SJSA1 (cell line): ENCODE results near the gene SELENON. TPM values are rescaled to one million over a fixed set of nuclear protein-coding genes. Genes with fewer than 3 reads are reported as not detected.

Experiments used
- DNase-seq, 2 experiments: peaks; one replicate each; pipeline ENCODE4 v3.0.0-alpha.2; 2015 to 2020; ENCODE audit warnings: low spot score in 2 of 2, low read depth in 1 of 2
- H3K27ac ChIP-seq: fragments of 250-450 bp; sonication (Bioruptor Pico); 2 replicates; pipeline ENCODE4 v1.5.1; 2020; ENCODE audit warnings: mild to moderate bottlenecking, moderate library complexity
- H3K27me3 ChIP-seq: fragments of 250-450 bp; sonication (Bioruptor Pico); replicated peaks from 2 replicates; pipeline ENCODE4 v1.5.1; 2020; ENCODE audit warnings: mild to moderate bottlenecking, moderate library complexity
- H3K36me3 ChIP-seq: fragments of 250-450 bp; sonication (Bioruptor Pico); 2 replicates; pipeline ENCODE4 v1.5.1; 2020; ENCODE audit warnings: mild to moderate bottlenecking
- H3K4me1 ChIP-seq: fragments of 250-450 bp; sonication (Bioruptor Pico); replicated peaks from 2 replicates; pipeline ENCODE4 v1.6.1; 2021; ENCODE audit warnings: mild to moderate bottlenecking
- H3K4me3 ChIP-seq: fragments of 250-450 bp; sonication (Bioruptor Pico); 2 replicates; pipeline ENCODE4 v1.5.1; 2020; ENCODE audit warnings: mild to moderate bottlenecking
- H3K9me3 ChIP-seq: fragments of 250-450 bp; sonication (Bioruptor Pico); replicated peaks from 2 replicates; pipeline ENCODE4 v1.5.1; 2020; ENCODE audit warnings: mild to moderate bottlenecking
- total RNA-seq: library from RNA; depleted of rRNA; stranded (reverse); fragments of >200 nt; shearing (Covaris generic); gene quantifications from 2 replicates; pipeline ENCODE4 v1.2.3, GENCODE V29; 2014

SELENON gene
- total RNA-seq, 1 experiment from 2014 or later: 26.0 TPM

DNA sequence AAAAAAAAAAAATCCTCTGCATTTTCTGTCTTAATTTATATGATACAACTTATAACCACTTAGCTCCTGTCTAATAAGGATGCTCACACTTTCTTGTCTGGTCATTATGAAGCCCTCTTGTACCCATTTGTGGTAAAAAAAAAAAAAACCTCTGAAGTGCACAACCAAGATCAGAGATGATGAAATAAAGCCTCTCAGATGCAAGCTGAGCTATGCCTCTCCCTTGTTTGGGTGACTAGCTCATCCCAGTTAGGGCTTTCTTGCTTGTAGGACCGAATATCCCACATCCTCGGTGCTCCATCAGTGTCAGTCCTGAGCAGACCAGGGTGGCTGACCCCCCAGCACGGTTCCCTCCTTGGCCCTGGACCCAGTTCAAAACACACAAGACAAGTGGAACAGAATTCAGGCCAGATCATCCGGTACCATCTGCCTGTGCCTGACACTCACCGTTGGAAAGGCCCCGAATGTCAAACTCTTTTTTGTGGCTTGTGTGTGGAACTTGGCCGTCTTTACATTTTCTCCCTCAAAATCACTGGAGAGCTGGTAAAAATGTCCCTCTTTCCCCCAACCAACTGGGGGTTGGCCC is 6.3 kb upstream of the SELENON start:
- Histone ChIP-seq H3K4me1 (no peaks in the 10 kb centered on the region), H3K36me3 (no peaks in the 10 kb centered on the region), H3K4me3 (no peak overlapping the region), H3K27me3 (no peaks in the 10 kb centered on the region), H3K27ac (no peak overlapping the region), H3K9me3 (no peaks in the 10 kb centered on the region)
- no peak for DNase-seq

DNA sequence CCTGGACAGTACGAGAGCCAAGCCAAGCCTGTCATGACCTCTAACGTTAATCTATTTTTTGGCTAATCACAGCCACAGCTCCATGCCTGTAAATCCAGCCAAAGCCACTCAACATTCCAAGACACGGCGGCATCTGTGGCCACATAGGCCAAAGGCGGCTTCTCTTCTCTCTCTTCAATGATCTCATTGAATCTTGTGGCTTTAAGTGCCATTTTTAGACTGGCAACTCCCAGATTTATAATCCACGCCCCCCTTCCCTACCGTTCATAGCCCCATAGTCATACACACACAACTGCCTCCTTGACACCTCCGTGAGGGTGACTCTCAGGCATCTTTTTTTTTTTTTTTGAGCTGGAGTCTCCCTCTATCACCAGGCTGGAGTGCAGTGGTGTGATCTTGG is 5.7 kb upstream of the SELENON start:
- H3K36me3 ChIP-seq: no peaks in the 10 kb centered on the region
- no peaks in the 10 kb centered on the region for H3K27me3 ChIP-seq
- H3K9me3 ChIP-seq: no peaks in the 10 kb centered on the region
- no peaks in the 10 kb centered on the region for H3K4me1 ChIP-seq
- no peak overlapping the region for H3K27ac ChIP-seq
- no peak overlapping the region for H3K4me3 ChIP-seq
- no peak for DNase-seq

DNA sequence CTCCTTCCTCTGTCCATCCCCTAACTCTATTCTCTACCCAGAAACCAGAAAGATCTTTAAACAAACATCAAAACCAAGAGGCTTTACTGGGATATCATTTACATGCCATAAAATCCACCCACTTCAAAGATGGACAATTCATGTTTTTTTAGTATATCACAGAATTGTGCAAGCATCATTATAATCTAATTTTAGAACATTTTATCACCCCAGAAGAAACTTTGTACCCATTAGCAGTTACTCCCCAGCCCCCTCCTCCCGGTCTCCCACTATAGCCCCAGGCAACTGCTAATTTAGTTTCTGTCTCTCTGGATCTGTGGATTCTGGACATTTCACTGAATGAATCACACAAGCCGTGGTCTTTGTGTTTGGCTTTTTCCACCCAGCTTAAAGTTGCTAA is 4.8 kb upstream of the SELENON start:
- H3K27ac ChIP-seq: no peak overlapping the region
- no peaks in the 10 kb centered on the region for H3K27me3 ChIP-seq
- DNase-seq: no peak
- no peaks in the 10 kb centered on the region for H3K36me3 ChIP-seq
- H3K4me1 ChIP-seq: peaks cover 5% of the 10 kb centered on the region
- no peaks in the 10 kb centered on the region for H3K9me3 ChIP-seq
- H3K4me3 ChIP-seq: no peak overlapping the region

DNA sequence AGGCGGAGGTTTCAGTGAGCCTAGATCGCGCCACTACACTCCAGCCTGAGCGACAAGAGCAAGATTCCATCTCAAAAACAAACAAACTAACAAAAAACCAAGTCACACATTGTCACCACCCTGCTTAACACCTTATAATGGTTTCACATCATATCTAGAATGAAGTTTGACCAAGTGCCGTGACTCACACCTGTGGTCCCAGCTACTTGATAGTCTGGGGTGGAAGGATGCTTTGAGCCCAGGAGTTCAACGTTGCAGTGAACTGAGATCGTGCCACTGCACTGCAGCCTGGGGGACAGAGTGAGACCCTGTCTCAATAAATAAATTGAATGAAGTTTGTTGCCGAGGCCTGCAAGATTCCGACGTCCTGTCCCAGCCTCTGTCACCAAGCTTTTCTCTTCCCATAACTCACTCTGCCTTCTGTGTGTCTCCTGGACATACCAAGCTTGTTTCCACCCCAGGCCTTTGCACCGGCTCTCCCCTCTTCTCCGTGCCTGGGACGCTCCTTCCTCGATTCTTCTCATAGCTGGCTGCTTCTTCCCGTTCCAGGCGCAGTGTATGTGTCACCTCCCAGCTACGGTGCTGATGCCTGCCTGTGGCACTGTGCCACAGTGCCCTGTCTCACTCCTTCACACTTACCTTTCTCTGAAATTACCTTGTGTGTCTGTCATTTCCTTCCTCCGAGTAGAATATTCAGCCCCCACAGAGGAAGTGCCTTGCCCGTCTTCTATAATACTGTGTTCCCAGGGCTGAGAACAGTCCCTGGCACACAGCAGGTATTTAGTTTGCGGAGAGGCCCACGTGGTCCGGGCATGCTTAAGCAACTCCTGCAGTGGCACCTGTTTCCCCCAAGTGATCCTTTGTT is 3.8 kb upstream of the SELENON start:
- H3K4me1 ChIP-seq: peaks cover 11% of the 10 kb centered on the region
- no peak overlapping the region for H3K27ac ChIP-seq
- H3K36me3 ChIP-seq: no peaks in the 10 kb centered on the region
- H3K9me3 ChIP-seq: no peaks in the 10 kb centered on the region
- no peak overlapping the region for H3K4me3 ChIP-seq
- no peak for DNase-seq
- H3K27me3 ChIP-seq: no peaks in the 10 kb centered on the region

DNA sequence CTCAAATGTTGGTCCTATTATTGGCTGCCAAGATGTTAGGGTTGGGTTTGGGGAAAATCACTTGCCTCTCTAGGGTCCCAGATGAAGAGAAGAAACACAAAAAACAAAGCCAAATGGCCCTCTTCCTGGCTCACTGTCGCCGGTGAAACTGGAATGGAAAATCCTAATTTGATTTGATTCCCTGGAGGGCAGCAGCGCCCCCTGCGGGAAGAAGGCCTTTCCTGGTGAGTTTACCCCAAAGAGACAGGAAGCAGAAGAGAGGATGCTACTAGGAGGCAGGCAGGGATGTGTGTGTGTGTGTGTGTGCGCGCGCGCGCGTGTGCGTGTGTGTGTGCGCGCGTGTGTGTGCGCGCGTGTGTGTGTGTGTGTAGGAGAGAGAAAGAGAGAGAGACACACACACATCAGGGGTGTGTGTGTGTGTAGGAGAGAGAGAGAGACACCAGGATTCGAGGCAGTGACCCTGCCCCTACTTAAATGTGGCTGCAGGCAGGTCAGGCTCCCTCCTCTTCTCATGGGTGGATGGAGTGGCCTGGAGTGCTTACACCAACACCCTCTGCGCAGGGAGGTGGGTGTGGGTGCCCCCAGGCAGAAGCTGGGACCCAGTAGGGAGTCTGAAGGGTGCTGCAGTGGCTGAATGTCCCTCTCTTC is 3.1 kb upstream of the SELENON start:
- Histone ChIP-seq H3K27ac (no peak overlapping the region), H3K27me3 (no peaks in the 10 kb centered on the region), H3K4me1 (peaks cover 11% of the 10 kb centered on the region), H3K9me3 (no peaks in the 10 kb centered on the region), H3K36me3 (no peaks in the 10 kb centered on the region), H3K4me3 (no peak overlapping the region)
- peak; percentile 60 to 75 for DNase-seq

DNA sequence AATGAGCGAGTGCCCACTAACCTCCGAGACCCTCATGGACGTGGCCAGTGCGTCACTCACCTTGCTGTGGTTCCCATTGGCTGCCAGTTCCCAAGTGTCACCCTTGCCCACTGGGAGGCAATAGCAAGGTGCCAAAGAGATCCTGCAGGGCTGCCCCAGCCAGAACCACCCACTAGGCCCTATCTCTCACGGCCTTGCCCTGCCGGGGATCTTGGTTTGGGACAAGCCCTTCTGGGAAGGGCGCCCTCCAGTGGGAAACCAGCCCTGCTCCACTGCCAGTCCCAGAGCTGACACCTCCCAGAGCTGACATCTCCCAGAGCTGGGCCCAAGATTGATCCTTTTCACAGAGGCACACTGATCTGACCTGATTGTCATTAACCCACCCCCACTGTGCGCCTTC is 2.1 kb upstream of the SELENON start:
- Histone ChIP-seq H3K36me3 (peaks cover 2% of the 10 kb centered on the region; the same call in 1 of the 2 replicates), H3K9me3 (no peaks in the 10 kb centered on the region), H3K27ac (no peak overlapping the region), H3K27me3 (no peaks in the 10 kb centered on the region), H3K4me3 (no peak overlapping the region), H3K4me1 (peaks cover 11% of the 10 kb centered on the region)
- DNase-seq: no peak

DNA sequence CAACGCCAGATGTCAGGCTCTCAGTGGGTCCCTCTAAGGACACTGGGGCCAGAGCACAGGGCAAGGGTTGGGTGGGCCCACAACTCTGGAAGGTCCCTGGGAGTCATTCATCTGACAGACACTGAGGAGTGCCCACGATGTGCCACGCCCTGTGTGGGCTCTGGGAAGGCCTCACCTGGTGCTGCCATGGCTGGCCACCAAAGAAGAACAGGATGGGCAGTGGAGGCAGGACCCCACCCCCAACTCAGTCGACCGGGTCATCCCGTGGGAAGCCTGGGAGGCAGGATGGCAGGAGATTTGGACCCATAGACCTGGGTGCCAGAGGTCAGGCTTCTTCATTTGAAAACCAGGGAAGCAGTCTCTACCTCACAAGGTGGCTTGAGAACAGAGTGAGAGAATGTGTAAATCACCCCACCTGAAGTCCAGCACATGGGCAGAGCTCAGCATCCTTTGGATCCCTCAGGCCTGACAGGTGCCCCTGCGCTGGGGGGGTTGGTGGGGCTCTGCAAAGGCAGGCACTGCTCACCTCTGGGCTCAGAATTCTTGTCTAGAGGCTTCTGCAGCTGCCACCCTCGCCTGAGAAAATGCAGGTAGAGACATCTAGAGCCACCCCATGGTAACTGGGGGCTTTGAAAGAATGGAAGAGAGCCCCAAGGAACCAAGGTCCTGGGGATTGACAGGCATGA is 1.2 kb upstream of the SELENON start:
- H3K4me3 ChIP-seq: no peak overlapping the region
- H3K9me3 ChIP-seq: no peaks in the 10 kb centered on the region
- H3K4me1 ChIP-seq: peaks cover 11% of the 10 kb centered on the region
- H3K27me3 ChIP-seq: no peaks in the 10 kb centered on the region
- no peak for DNase-seq
- peaks cover 3% of the 10 kb centered on the region; the same call in 1 of the 2 replicates for H3K36me3 ChIP-seq
- H3K27ac ChIP-seq: no peak overlapping the region

DNA sequence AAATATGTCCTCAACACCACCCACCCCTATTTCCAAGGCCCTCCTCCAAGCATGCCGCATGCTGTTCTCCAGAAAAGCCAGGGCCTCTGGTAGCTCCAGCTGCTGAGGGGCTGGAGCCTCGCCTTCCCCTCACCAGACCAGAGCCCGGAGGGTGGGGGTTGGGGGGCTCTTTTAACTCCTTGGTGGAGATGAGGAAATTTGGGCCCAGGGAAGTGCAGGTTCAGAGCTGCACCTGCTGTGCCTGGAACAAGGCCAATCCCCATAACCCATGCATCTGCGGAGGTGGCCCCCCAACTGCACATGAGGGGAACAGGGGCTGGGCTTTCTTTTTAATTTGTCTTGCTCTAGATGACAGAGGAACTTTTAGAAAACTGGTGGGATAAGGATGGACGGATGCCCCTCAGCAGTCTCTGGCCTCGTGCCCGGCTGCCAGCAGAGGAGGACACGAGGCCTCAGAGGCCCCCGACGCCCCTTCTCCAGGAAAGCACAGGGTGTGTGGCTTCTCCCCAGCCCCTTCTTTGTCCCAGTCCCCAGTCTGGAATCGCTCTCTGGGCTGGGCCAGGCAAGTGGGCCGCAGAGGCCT is 550 bp upstream of the SELENON start:
- H3K27ac ChIP-seq: peak overlapping the region; percentile 46; the same call in 1 of the 2 replicates
- DNase-seq: peak in 1 of 2 experiments; percentile 51
- peaks cover 6% of the 10 kb centered on the region; the same call in 1 of the 2 replicates for H3K36me3 ChIP-seq
- no peaks in the 10 kb centered on the region for H3K9me3 ChIP-seq
- peak overlapping the region; percentile 44 for H3K4me3 ChIP-seq
- no peaks in the 10 kb centered on the region for H3K27me3 ChIP-seq
- peaks cover 14% of the 10 kb centered on the region for H3K4me1 ChIP-seq

DNA sequence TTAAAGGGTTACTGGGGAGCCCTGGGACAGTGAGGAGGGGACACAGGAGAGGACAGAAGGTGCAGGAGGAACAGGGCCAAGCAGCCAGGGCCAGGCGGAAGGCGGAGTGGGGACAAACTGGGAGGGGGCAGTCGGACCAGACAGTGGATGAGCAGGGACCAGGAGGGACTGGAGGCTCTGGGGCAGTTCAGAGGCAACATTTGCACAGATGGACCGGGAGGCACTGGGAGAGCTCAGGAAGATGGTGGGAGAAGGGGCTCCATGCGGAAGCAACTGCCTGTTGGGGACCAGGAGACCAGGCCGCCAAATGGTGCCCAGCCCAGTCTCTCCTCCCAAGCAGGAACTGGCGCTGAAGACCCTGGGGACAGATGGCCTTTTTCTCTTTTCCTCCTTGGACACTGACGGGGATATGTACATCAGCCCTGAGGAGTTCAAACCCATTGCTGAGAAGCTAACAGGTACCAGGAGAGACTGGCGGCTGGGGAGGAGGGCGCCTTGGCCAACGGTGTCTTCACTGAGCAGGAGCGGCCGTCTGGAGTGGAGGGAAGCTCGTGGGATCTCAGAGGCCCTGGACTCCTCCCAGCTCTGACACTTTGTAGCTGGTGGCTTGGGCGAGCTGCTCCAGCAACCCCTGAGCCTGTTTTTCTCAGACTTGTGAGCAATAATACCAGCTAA is 847 bp downstream of the SELENON start:
- Histone ChIP-seq H3K4me1 (peaks cover 14% of the 10 kb centered on the region), H3K36me3 (peaks cover 17% of the 10 kb centered on the region), H3K4me3 (peak overlapping the region; percentile 44), H3K27ac (no peak overlapping the region), H3K9me3 (no peaks in the 10 kb centered on the region), H3K27me3 (no peaks in the 10 kb centered on the region)
- DNase-seq: peak in 1 of 2 experiments; percentile 7

DNA sequence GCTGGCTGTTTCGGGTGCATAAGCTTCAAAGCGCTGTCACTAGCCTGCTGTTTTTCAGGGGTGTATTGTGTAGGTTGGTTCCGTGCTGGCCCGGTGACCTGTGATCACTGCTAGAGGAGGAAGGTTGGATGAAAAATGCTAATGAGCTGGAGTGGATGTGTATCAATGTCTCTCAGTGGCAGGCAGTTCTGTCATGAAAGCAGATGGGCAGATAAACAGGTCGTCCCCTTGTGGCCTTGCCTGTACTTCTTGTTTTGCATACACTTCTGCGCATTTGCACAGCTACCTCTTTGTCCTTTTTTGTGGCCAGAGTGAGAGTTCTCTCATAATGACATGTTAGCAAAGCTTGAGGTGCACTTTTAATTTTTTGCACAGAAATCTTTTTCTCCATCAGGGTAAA is 2.9 kb downstream of the SELENON start:
- DNase-seq: no peak
- Histone ChIP-seq H3K9me3 (no peaks in the 10 kb centered on the region), H3K4me1 (peaks cover 14% of the 10 kb centered on the region), H3K36me3 (peaks cover 23% of the 10 kb centered on the region), H3K4me3 (no peak overlapping the region), H3K27me3 (no peaks in the 10 kb centered on the region), H3K27ac (no peak overlapping the region)

DNA sequence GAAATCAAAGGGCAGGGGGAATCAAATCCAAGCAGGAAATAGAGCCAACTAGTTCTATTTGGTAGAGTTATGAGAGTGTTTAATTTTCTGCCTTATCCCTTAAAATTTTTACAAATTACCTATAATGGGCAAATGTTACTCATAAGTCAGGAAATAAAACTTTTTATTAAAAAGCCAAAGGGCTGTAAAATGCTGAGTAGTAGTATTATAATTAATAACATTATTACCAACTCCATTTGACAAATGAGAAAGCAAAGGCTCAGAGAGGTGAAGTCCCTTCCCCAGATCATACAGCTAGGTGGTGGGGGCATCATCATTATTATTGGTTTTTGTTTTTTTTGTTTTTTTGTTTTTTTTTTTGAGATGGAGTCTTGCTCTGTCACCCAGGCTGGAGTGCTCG is 3.4 kb downstream of the SELENON start:
- peaks cover 14% of the 10 kb centered on the region for H3K4me1 ChIP-seq
- no peak overlapping the region for H3K27ac ChIP-seq
- no peak for DNase-seq
- no peak overlapping the region for H3K4me3 ChIP-seq
- peaks cover 23% of the 10 kb centered on the region for H3K36me3 ChIP-seq
- H3K9me3 ChIP-seq: no peaks in the 10 kb centered on the region
- no peaks in the 10 kb centered on the region for H3K27me3 ChIP-seq

DNA sequence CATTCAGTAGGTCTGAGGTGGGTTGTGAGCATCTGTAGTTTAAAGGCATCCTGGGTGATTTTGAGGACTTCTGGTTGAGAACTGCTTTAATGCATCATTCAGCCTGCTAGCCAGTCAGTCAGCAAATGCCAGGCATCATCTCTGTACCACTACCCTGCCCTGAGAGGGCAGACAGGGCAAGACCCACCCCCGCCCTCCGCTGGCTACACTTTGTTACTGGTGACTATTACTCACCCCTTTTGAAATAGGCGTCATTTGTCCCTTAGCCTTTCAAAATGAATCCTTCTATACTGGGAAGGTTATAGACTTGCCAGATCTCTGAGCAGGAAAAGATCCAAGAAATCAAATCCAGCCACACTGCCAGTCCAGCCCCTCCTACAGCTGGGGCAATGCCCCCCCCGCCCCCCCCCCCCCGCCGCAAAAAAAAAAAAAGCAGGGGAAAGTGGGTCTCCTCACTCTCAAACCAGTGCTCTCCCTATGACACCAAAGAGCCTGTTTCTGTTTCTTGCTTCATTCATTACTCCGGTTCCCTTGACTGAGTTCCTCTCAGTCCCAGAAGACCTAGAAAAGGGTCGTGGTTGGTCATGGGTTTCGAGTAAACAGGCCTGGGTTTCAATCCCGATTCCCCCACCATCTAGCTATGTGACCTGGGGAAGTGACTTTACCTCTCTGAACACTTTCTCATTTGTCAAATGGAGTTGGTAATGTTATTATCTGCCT is 4.4 kb downstream of the SELENON start:
- no peak for DNase-seq
- Histone ChIP-seq H3K9me3 (no peaks in the 10 kb centered on the region), H3K27ac (no peak overlapping the region), H3K4me3 (no peak overlapping the region), H3K27me3 (no peaks in the 10 kb centered on the region), H3K36me3 (peaks cover 31% of the 10 kb centered on the region), H3K4me1 (peaks cover 14% of the 10 kb centered on the region)
